Ovary (tissue), 9 donors: ENCODE results near the gene GLI3. TPM values are rescaled to one million over a fixed set of nuclear protein-coding genes. Genes with fewer than 3 reads are reported as not detected.

ENCODE experiments used
- DNase-seq, 5 donors: peaks; one replicate each; pipeline ENCODE4 v3.0.0-alpha.2; 2019 to 2020
- H3K27ac ChIP-seq, 2 donors: fragments of 200-600 bp; one replicate each; pipeline versions ENCODE4 v1.5.1 to v1.8.0; 2019 to 2022
- H3K27me3 ChIP-seq: fragments of 200-600 bp; one replicate; pipeline ENCODE4 v1.8.0; 2022
- H3K36me3 ChIP-seq: fragments of 200-600 bp; sonication (generic); one replicate; pipeline ENCODE4 v1.5.1; 2019
- H3K4me1 ChIP-seq: one replicate; pipeline ENCODE4 v1.8.1; 2013; ENCODE audit warnings: mild to moderate bottlenecking, moderate library complexity; ENCODE audit not compliant: insufficient read depth
- H3K4me3 ChIP-seq: fragments of 200-600 bp; sonication (generic); one replicate; pipeline ENCODE4 v1.5.1; 2017
- H3K9me3 ChIP-seq, 2 donors: fragments of 200-600 bp in 1 of 2; sonication (generic) in 1 of 2; one replicate each; pipeline versions ENCODE4 v1.5.1 to v1.8.1; 2013 to 2019; ENCODE audit warnings: mild to moderate bottlenecking in 1 of 2, moderate library complexity in 1 of 2
- CTCF ChIP-seq, 3 donors: fragments of 450-650 bp in 2 of 3; fragments of 200-600 bp in 1 of 3; IDR thresholded peaks; one replicate each; pipeline versions ENCODE4 v1.5.1 to v1.8.0; 2016 to 2022; ENCODE audit warnings: antibody characterized with exemption in 3 of 3, mild to moderate bottlenecking in 1 of 3
- EP300 ChIP-seq: sonication (generic); formaldehyde crosslinking; IDR thresholded peaks from one replicate; pipeline ENCODE4 v1.6.1; 2017; ENCODE audit warnings: antibody characterized with exemption
- POLR2A ChIP-seq: fragments of 450-650 bp; IDR thresholded peaks from one replicate; pipeline ENCODE4 v1.6.1; 2017; ENCODE audit warnings: antibody characterized with exemption, mild to moderate bottlenecking, moderate library complexity
- WGBS, 3 donors: extraction: QIAGEN DNeasy Blood & Tissue Kit in 1 of 3; methylation state at CpG; one replicate each; pipeline versions ENCODE4 v1.1.5 to v1.1.7; 2013 to 2017; 5-methylcytosine and 5-hydroxymethylcytosine counted together
- intact Hi-C, 4 donors: fragments of 100-400 bp; cut with DNase I; formaldehyde crosslinking; loops; one replicate each; pipeline versions ENCODE4 v1.11.0 to v1.15.1; 2022 to 2023
- polyA plus RNA-seq, 2 donors: library from polyadenylated mRNA; stranded (reverse); fragments of 200-250 nt in 1 of 2; fragments of 350-450 nt in 1 of 2; fragmentation: Illumina TruSeq in 1 of 2; extraction: RNeasy Lipid Tissue Mini Kit (QIAGEN cat#74804) in 1 of 2; gene quantifications; one replicate each; pipeline ENCODE4 v1.2.3, GENCODE V29; 2013 to 2014
- total RNA-seq, 7 donors: library from RNA; depleted of rRNA in 2 of 7; stranded (reverse); fragments of >200 nt in 2 of 7; fragmentation: NEBNext Ultra II Directional in 3 of 7; extraction: Animal tissue kit (Norgen Biotek cat#: 25700) in 3 of 7; gene quantifications; one replicate each; pipeline versions ENCODE4 v1.1.0 to v1.2.4, GENCODE V29; 2016 to 2023
- donor health status: DM: no; HTN: no; CAD: no; lungs with moderate emphysema.
- donor health status: DM: no; HTN: no; CAD: no.
- donor health status: Bipolar disorder and iron deficiency.
- donor health status: DM: yes; HTN: yes; CAD: no.
- donor health status: DM: no; HTN: no; CAD: no.
- donor health status: DM: yes; HTN: yes; CAD: no.

Gene GLI3
- total and polyA plus RNA-seq, 9 donors, result 9.5 to 67.1 (median 50.5) TPM

GRCh38 chr7:42022056-42022455 lies 215.0 kb downstream of the GLI3 start:
- WGBS, 3 donors, result 69 to 84% (median 81%) methylated on average over 6 of the region's 6 CpGs
- H3K36me3 ChIP-seq, result no peaks in the 10 kb centered on the region
- TF ChIP-seq EP300 (no peak), POLR2A (no peak), CTCF (IDR thresholded peaks at IDR 0.05) (no peak)
- H3K4me3 ChIP-seq, result no peak overlapping the region
- H3K27ac ChIP-seq, result no peak overlapping the region
- intact Hi-C loops, result no loop called here
- H3K9me3 ChIP-seq, result no peaks in the 10 kb centered on the region
- no peaks in the 10 kb centered on the region for H3K27me3 ChIP-seq
- H3K4me1 ChIP-seq, result peaks cover 5% of the 10 kb centered on the region
- no peak for DNase-seq

- whole genome bisulfite sequencing, 3 donors, result 60 to 75% (median 68%) methylated on average over 3 of the region's 3 CpGs
- peaks cover 5% of the 10 kb centered on the region for H3K4me1 ChIP-seq
- TF ChIP-seq POLR2A (no peak), EP300 (no peak), CTCF (IDR thresholded peaks at IDR 0.05) (no peak)
Observed at GRCh38 chr7:42021631-42022030, 215.4 kb downstream of the GLI3 start.

GRCh38 chr7:42020061-42020460 lies 216.9 kb downstream of the GLI3 start:
- peaks cover 0 to 2% of the 10 kb centered on the region in 2 donors for H3K9me3 ChIP-seq
- no peak for DNase-seq
- no peaks in the 10 kb centered on the region for H3K27me3 ChIP-seq
- no peak overlapping the region for H3K4me3 ChIP-seq
- 59 to 71% (median 71%) methylated on average over 7 of the region's 7 CpGs for WGBS, 3 donors
- peaks cover 5% of the 10 kb centered on the region for H3K4me1 ChIP-seq
- intact Hi-C loops, result no loop called here
- no peaks in the 10 kb centered on the region for H3K36me3 ChIP-seq
- TF ChIP-seq EP300 (no peak), CTCF (IDR thresholded peaks at IDR 0.05) (no peak), POLR2A (no peak)
- no peak overlapping the region for H3K27ac ChIP-seq

More at GRCh38 chr7:42021631-42022030, 215.4 kb downstream of the GLI3 start:
- no peaks in the 10 kb centered on the region for H3K36me3 ChIP-seq
- intact Hi-C loops, result no loop called here
- H3K27ac ChIP-seq, result no peak overlapping the region
- H3K27me3 ChIP-seq, result no peaks in the 10 kb centered on the region
- DNase-seq, result no peak
- H3K9me3 ChIP-seq, result no peaks in the 10 kb centered on the region
- no peak overlapping the region for H3K4me3 ChIP-seq

GRCh38 chr7:42017349-42017986 lies 219.5 kb downstream of the GLI3 start:
- peak in 4 of 5 donors; percentile 22 to 52 (median 38) for DNase-seq
- no peak overlapping the region for H3K4me3 ChIP-seq
- no peaks in the 10 kb centered on the region for H3K36me3 ChIP-seq
- peaks cover 5% of the 10 kb centered on the region for H3K4me1 ChIP-seq
- peaks cover 0 to 4% of the 10 kb centered on the region in 2 donors for H3K9me3 ChIP-seq
- 28 to 35% (median 33%) methylated on average over 15 of the region's 15 CpGs for WGBS, 3 donors
- no peak overlapping the region for H3K27ac ChIP-seq
- intact Hi-C loops, result no loop called here
- no peak for TF ChIP-seq CTCF (IDR thresholded peaks at IDR 0.05)
- TF ChIP-seq EP300, result no peak
- TF ChIP-seq POLR2A, result no peak
- no peaks in the 10 kb centered on the region for H3K27me3 ChIP-seq
